HCT116 (cell line): Measurements from ENCODE around the gene DDA1. TPM values are rescaled to one million over a fixed set of nuclear protein-coding genes. Genes with fewer than 3 reads are reported as not detected.

Source experiments
- ATAC-seq: fragments of 200-7000 bp; cut with Tn5 transposase; 2 replicates; pipeline ENCODE4 v1.9.1; 2020; ENCODE audit warnings: mild to moderate bottlenecking, moderate library complexity
- BruUV-seq: library from RNA; stranded (reverse); fragments of 400-500 nt; replicated peaks from 2 replicates; lab custom pipeline; 2021; lab: Mats Ljungman, UMichigan
- CTCF ChIA-PET: fragments of 300-600 bp; sonication (Branson Sonifier 250); formaldehyde crosslinking; loops from one replicate; lab custom pipeline; 2021; ENCODE audit warnings: antibody characterized with exemption; lab: Charles Lee
- POLR2A ChIA-PET: fragments of 300-600, 350-600 bp; sonication (Branson Sonifier 250); formaldehyde crosslinking; loops from one replicate; lab custom pipeline; 2021; ENCODE audit warnings: antibody characterized with exemption; lab: Charles Lee
- RAD21 ChIA-PET, 2 experiments: fragments of 300-600 bp; sonication (Branson Sonifier 250); formaldehyde crosslinking; loops; one replicate each; lab custom pipeline; 2023; ENCODE audit warnings: low total read pairs in 2 of 2; ENCODE audit not compliant: uncharacterized antibody in 2 of 2, unreplicated experiment in 2 of 2, low non-redundant PET in 1 of 2; lab: Charles Lee
- DNase-seq: peaks from one replicate; pipeline ENCODE4 v3.0.0-alpha.2; 2010; ENCODE audit warnings: low read depth, low spot score
- H2AFZ ChIP-seq: fragments of 200-600 bp; shearing (Covaris generic), sonication (generic); 2 replicates; pipeline ENCODE4 v1.6.1; 2017; ENCODE audit warnings: low read depth, mixed run types, mixed read lengths, antibody characterized with exemption, low read length; ENCODE audit not compliant: poor library complexity, severe bottlenecking
- H3K27ac ChIP-seq: 2 replicates; pipeline ENCODE4 v1.5.1; 2012; ENCODE audit warnings: low read depth, low read length
- H3K27me3 ChIP-seq: fragments of 200-600 bp; sonication (generic); 2 replicates; pipeline ENCODE4 v1.6.1; 2016; ENCODE audit warnings: mixed run types, low read length, mixed read lengths; ENCODE audit not compliant: insufficient read depth
- H3K36me3 ChIP-seq, 2 experiments: fragments of 200-500 bp in 1 of 2; fragments of 200-600 bp in 1 of 2; sonication (Bioruptor generic) in 1 of 2; sonication (generic) in 1 of 2; 2 replicates each; pipeline versions ENCODE4 v1.5.1 to v1.6.1; 2014 to 2016; ENCODE audit warnings: low read length in 2 of 2, inconsistent platforms in 1 of 2, mixed read lengths in 1 of 2, mixed run types in 1 of 2; ENCODE audit not compliant: insufficient read depth in 2 of 2, control insufficient read depth in 1 of 2
- H3K4me1 ChIP-seq, 2 experiments: fragments of 200-600 bp in 1 of 2; sonication (generic) in 1 of 2; 2 replicates each; pipeline versions ENCODE4 v1.5.1 to v1.6.1; 2012 to 2017; ENCODE audit warnings: low read length in 2 of 2, inconsistent platforms in 1 of 2, mild to moderate bottlenecking in 1 of 2, mixed read lengths in 1 of 2, mixed run types in 1 of 2, moderate library complexity in 1 of 2; ENCODE audit not compliant: insufficient read depth in 2 of 2, control insufficient read depth in 1 of 2
- H3K4me2 ChIP-seq: fragments of 200-600 bp; sonication (generic); 2 replicates; pipeline ENCODE4 v1.6.1; 2017; ENCODE audit warnings: mixed run types, low read length, mixed read lengths
- H3K4me3 ChIP-seq, 2 experiments: fragments of 200-600 bp in 1 of 2; sonication (generic) in 1 of 2; replicated peaks in 1 of 2; 2 replicates each; pipeline ENCODE4 v1.5.1; 2011 to 2016; ENCODE audit warnings: low read length in 2 of 2, control low read depth in 1 of 2, low read depth in 1 of 2, mild to moderate bottlenecking in 1 of 2, mixed read lengths in 1 of 2, mixed run types in 1 of 2
- H3K79me2 ChIP-seq: fragments of 200-600 bp; sonication (generic); 2 replicates; pipeline ENCODE4 v1.6.1; 2017; ENCODE audit warnings: mild to moderate bottlenecking, mixed run types, low read length, moderate library complexity, mixed read lengths; ENCODE audit not compliant: insufficient read depth
- H3K9ac ChIP-seq: fragments of 200-600 bp; sonication (generic); 2 replicates; pipeline ENCODE4 v1.6.1; 2016; ENCODE audit warnings: low read length, mixed read lengths
- H3K9me2 ChIP-seq: fragments of 200-600 bp; sonication (generic), shearing (Covaris generic); 2 replicates; pipeline ENCODE4 v1.6.1; 2017; ENCODE audit warnings: mixed run types, mild to moderate bottlenecking, moderate library complexity; ENCODE audit not compliant: insufficient read depth
- H3K9me3 ChIP-seq, 2 experiments: fragments of 200-500 bp in 1 of 2; fragments of 200-600 bp in 1 of 2; sonication (Bioruptor generic) in 1 of 2; sonication (generic) in 1 of 2; 2 replicates each; pipeline ENCODE4 v1.6.1; 2014 to 2017; ENCODE audit warnings: low read length in 2 of 2, mixed read lengths in 2 of 2, inconsistent platforms in 1 of 2, low read depth in 1 of 2, mild to moderate bottlenecking in 1 of 2, mixed run types in 1 of 2, moderate library complexity in 1 of 2; ENCODE audit not compliant: control insufficient read depth in 1 of 2, insufficient read depth in 1 of 2
- H4K20me1 ChIP-seq: fragments of 200-600 bp; sonication (generic), shearing (Covaris generic); 2 replicates; pipeline ENCODE4 v1.6.1; 2017; ENCODE audit warnings: mixed run types, mild to moderate bottlenecking, moderate library complexity; ENCODE audit not compliant: insufficient read depth
- ATF3 ChIP-seq: IDR thresholded peaks from 2 replicates; pipeline ENCODE4 v1.6.1; 2012
- CTCF ChIP-seq, 3 experiments: fragments of 200-600 bp in 1 of 3; sonication (generic) in 1 of 3; IDR thresholded peaks in 2 of 3; conservative IDR thresholded peaks in 1 of 3; 2 replicates each; pipeline ENCODE4 v1.5.1; 2012 to 2017; ENCODE audit warnings: low read depth in 2 of 3, low read length in 2 of 3, antibody characterized with exemption in 1 of 3, borderline replicate concordance in 1 of 3, control low read depth in 1 of 3, mild to moderate bottlenecking in 1 of 3, mixed read lengths in 1 of 3, mixed run types in 1 of 3, moderate library complexity in 1 of 3; ENCODE audit not compliant: insufficient read depth in 1 of 3
- ELF1 ChIP-seq: IDR thresholded peaks from 2 replicates; pipeline ENCODE4 v1.6.1; 2012; ENCODE audit warnings: low read depth, borderline replicate concordance
- EZH2 ChIP-seq: fragments of 200-600 bp; sonication (generic); IDR thresholded peaks from 2 replicates; pipeline ENCODE4 v1.6.1; 2017; ENCODE audit warnings: antibody characterized with exemption, mixed run types
- EZH2phosphoT487 ChIP-seq: fragments of 200-600 bp; IDR thresholded peaks from 2 replicates; pipeline ENCODE4 v1.6.1; 2018; ENCODE audit warnings: antibody characterized with exemption, borderline replicate concordance
- JUND ChIP-seq: IDR thresholded peaks from 2 replicates; pipeline ENCODE4 v1.6.1; 2012
- MAX ChIP-seq: IDR thresholded peaks from 2 replicates; pipeline ENCODE4 v1.6.1; 2012
- POLR2AphosphoS5 ChIP-seq: IDR thresholded peaks from 2 replicates; pipeline ENCODE4 v1.6.1; 2011; ENCODE audit warnings: mild to moderate bottlenecking, low read depth, low read length, moderate library complexity
- RAD21 ChIP-seq: IDR thresholded peaks from 2 replicates; pipeline ENCODE4 v1.6.1; 2012; ENCODE audit warnings: low read depth, mild to moderate bottlenecking
- REST ChIP-seq: IDR thresholded peaks from 2 replicates; pipeline ENCODE4 v1.6.1; 2012; ENCODE audit warnings: low read depth
- SIN3A ChIP-seq: IDR thresholded peaks from 2 replicates; pipeline ENCODE4 v1.6.1; 2012; ENCODE audit warnings: low read depth
- SP1 ChIP-seq: IDR thresholded peaks from 2 replicates; pipeline ENCODE4 v1.6.1; 2012; ENCODE audit warnings: low read depth
- TCF7L2 ChIP-seq: IDR thresholded peaks from 2 replicates; pipeline ENCODE4 v1.7.0; 2011; ENCODE audit warnings: borderline replicate concordance, inconsistent platforms; ENCODE audit not compliant: insufficient read depth, insufficient read length; ENCODE audit errors: extremely low read depth
- YY1 ChIP-seq: IDR thresholded peaks from 2 replicates; pipeline ENCODE4 v1.6.1; 2011; ENCODE audit warnings: low read length, low read depth, moderate library complexity, mild to moderate bottlenecking; ENCODE audit not compliant: insufficient replicate concordance; ENCODE audit errors: extremely low read depth
- ZFX ChIP-seq: fragments of 450-650 bp; IDR thresholded peaks from 2 replicates; pipeline ENCODE4 v1.6.1; 2017
- intact Hi-C: fragments of 100-400 bp; cut with micrococcal nuclease; formaldehyde crosslinking; loops from 2 replicates; pipeline ENCODE4 v1.10.0; 2022
- total RNA-seq: library from RNA; stranded (reverse); gene quantifications from one replicate; pipeline ENCODE4 v1.2.1, GENCODE V29; 2021; ENCODE audit not compliant: unreplicated experiment

DDA1 gene
- total RNA-seq, 1 experiment from 2014 or later = 68.6 TPM

GRCh38 chr19:17341386-17341785, 32.0 kb downstream of the DDA1 start:
- Histone ChIP-seq H3K9ac (no peak overlapping the region), H3K4me3 (no peak overlapping the region), H3K4me1 (peaks cover 31 to 45% of the 10 kb centered on the region in 2 experiments), H2AFZ (no peak overlapping the region), H4K20me1 (no peaks in the 10 kb centered on the region), H3K27me3 (no peaks in the 10 kb centered on the region), H3K9me2 (no peaks in the 10 kb centered on the region), H3K36me3 (peaks cover 3 to 9% of the 10 kb centered on the region in 2 experiments; a peak in 1 of 4 replicates), H3K79me2 (peaks cover 16% of the 10 kb centered on the region), H3K9me3 (no peaks in the 10 kb centered on the region), H3K27ac (peak overlapping the region; percentile 54; the same call in 1 of the 2 replicates), H3K4me2 (no peak overlapping the region)
- no TSS peak for BruUV-seq
- RAD21 ChIA-PET = no interaction called here
- TF ChIP-seq SP1 (no peak), RAD21 (no peak), TCF7L2 (no peak), ELF1 (no peak), SIN3A (no peak), POLR2AphosphoS5 (no peak), ZFX (no peak), REST (no peak), YY1 (no peak), ATF3 (no peak), EZH2 (no peak), CTCF (IDR thresholded peaks at IDR 0.05 in 2 of 3, conservative IDR thresholded peaks at IDR 0.05 in 1 of 3; ENCODE audit: borderline replicate concordance in 1 of 3, insufficient read depth in 1 of 3, low read depth in 2 of 3, low read length in 2 of 3) (no peak), MAX (no peak), EZH2phosphoT487 (no peak), JUND (no peak)
- DNase-seq (no peak), ATAC-seq (no peak)
- CTCF ChIA-PET = no interaction called here
- POLR2A ChIA-PET = no interaction called here
- intact Hi-C loops = no loop called here
